Astrocyte (in vitro differentiated cells and primary cell): Measurements from ENCODE around the gene STMN1. TPM values are rescaled to one million over a fixed set of nuclear protein-coding genes. Genes with fewer than 3 reads are reported as not detected.

Source experiments
- microRNA-seq: library from miRNA; unstranded; fragments of <30 nt; microRNA quantifications from one replicate; pipeline ENCODE4 v1.2.0, GENCODE V29; 2020
- total RNA-seq: library from RNA; stranded (reverse); gene quantifications from 2 replicates; pipeline ENCODE4 v1.2.1, GENCODE V29; 2021

STMN1 gene
- total RNA-seq, 1 donor from 2014 or later = 173 TPM

Small RNA genes within 50 kb of the gene (microRNA-seq; reads per million reads assigned to microRNA genes)
- not detected for gene MIR3917

Other genes starting within 250 kb of the STMN1 start
- 64.1 and 67.0 TPM in 2 replicates for gene SELENON, start 106.2 kb downstream of the STMN1 start, total RNA-seq
- gene MTFR1L, start 86.5 kb downstream of the STMN1 start, total RNA-seq = 44.6 and 51.2 TPM in 2 replicates
- gene AUNIP, start 47.0 kb downstream of the STMN1 start, total RNA-seq = 1.3 and 2.1 TPM in 2 replicates
- 14.5 and 15.1 TPM in 2 replicates for gene PAQR7, start 30.7 kb downstream of the STMN1 start, total RNA-seq
- 13.6 and 14.1 TPM in 2 replicates for gene PAFAH2, start 91.6 kb upstream of the STMN1 start, total RNA-seq
- gene EXTL1, start 115.4 kb upstream of the STMN1 start, total RNA-seq = 26.4 and 39.9 TPM in 2 replicates
- not detected in 2 replicates for gene SLC30A2, start 139.7 kb upstream of the STMN1 start, total RNA-seq
- gene TRIM63, start 161.2 kb upstream of the STMN1 start, total RNA-seq = not detected in 2 replicates
- gene PDIK1L, start 205.4 kb upstream of the STMN1 start, total RNA-seq = 3.1 and 3.4 TPM in 2 replicates